CD14-positive monocyte (primary cell): ENCODE measurements around the gene EPB41L2. TPM values are rescaled to one million over a fixed set of nuclear protein-coding genes. Genes with fewer than 3 reads are reported as not detected.

ENCODE experiments used
- DNase-seq, 3 donors: peaks; one replicate each; pipeline ENCODE4 v3.0.0-alpha.2; 2011 to 2022
- H2AFZ ChIP-seq: 2 replicates; pipeline ENCODE4 v1.6.0; 2012; ENCODE audit warnings: mild to moderate bottlenecking, low read depth, low read length, inconsistent platforms; ENCODE audit not compliant: insufficient read depth, poor library complexity, severe bottlenecking
- H3K27ac ChIP-seq, 2 donors: 1 replicate in 1 of 2; 2 replicates in 1 of 2; pipeline ENCODE4 v1.5.1; 2012 to 2013; ENCODE audit warnings: low read length in 2 of 2, control low read depth in 1 of 2, inconsistent platforms in 1 of 2, low read depth in 1 of 2, mild to moderate bottlenecking in 1 of 2
- H3K27me3 ChIP-seq, 2 donors: one replicate each; pipeline versions ENCODE4 v1.6.0 to v1.6.1; 2011 to 2013; ENCODE audit warnings: low read length in 2 of 2; ENCODE audit not compliant: control insufficient read depth in 2 of 2, insufficient read depth in 2 of 2
- H3K36me3 ChIP-seq, 2 donors: replicated peaks in 1 of 2; 1 replicate in 1 of 2; 2 replicates in 1 of 2; pipeline versions ENCODE4 v1.5.1 to v1.6.1; 2012 to 2013; ENCODE audit warnings: low read length in 2 of 2, control low read depth in 1 of 2, inconsistent platforms in 1 of 2, mild to moderate bottlenecking in 1 of 2; ENCODE audit not compliant: insufficient read depth in 2 of 2, control insufficient read depth in 1 of 2
- H3K4me1 ChIP-seq, 2 donors: 1 replicate in 1 of 2; 2 replicates in 1 of 2; pipeline versions ENCODE4 v1.5.1 to v1.6.1; 2012 to 2013; ENCODE audit warnings: low read length in 2 of 2, control low read depth in 1 of 2, inconsistent platforms in 1 of 2, mild to moderate bottlenecking in 1 of 2, moderate library complexity in 1 of 2; ENCODE audit not compliant: insufficient read depth in 2 of 2, control insufficient read depth in 1 of 2
- H3K4me2 ChIP-seq: replicated peaks from 2 replicates; pipeline ENCODE3; 2012; ENCODE audit warnings: low read length, moderate library complexity, mild to moderate bottlenecking; ENCODE audit not compliant: poor library complexity, severe bottlenecking; ENCODE audit errors: extremely low read depth
- H3K4me3 ChIP-seq, 3 experiments: fragments of 200-600 bp in 1 of 3; sonication (generic) in 1 of 3; replicated peaks in 1 of 3; 1 replicate in 2 of 3; 2 replicates in 1 of 3; pipeline ENCODE4 v1.5.1; 2011 to 2013; ENCODE audit warnings: low read length in 3 of 3, mild to moderate bottlenecking in 3 of 3, control low read depth in 2 of 3, low read depth in 2 of 3, inconsistent platforms in 1 of 3, moderate library complexity in 1 of 3
- H3K79me2 ChIP-seq: 2 replicates; pipeline ENCODE4 v1.6.0; 2012; ENCODE audit warnings: mild to moderate bottlenecking, control low read depth, inconsistent platforms, low read length, moderate library complexity; ENCODE audit not compliant: insufficient read depth
- H3K9ac ChIP-seq: 2 replicates; pipeline ENCODE4 v1.6.0; 2017; ENCODE audit warnings: low read length, mild to moderate bottlenecking; ENCODE audit not compliant: insufficient read depth, poor library complexity, severe bottlenecking
- H3K9me3 ChIP-seq, 2 donors: replicated peaks in 1 of 2; 1 replicate in 1 of 2; 2 replicates in 1 of 2; pipeline versions ENCODE4 v1.5.1 to v1.6.1; 2012 to 2013; ENCODE audit warnings: low read length in 2 of 2, control low read depth in 1 of 2; ENCODE audit not compliant: control insufficient read depth in 1 of 2, insufficient read depth in 1 of 2
- H4K20me1 ChIP-seq: 2 replicates; pipeline ENCODE4 v1.6.0; 2012; ENCODE audit warnings: mild to moderate bottlenecking, low read length, control low read depth, moderate library complexity; ENCODE audit not compliant: insufficient read depth
- H3K27ac Mint-ChIP-seq, 7 donors: one replicate each; pipeline ENCODE4 v1.8.0; 2020; ENCODE audit warnings: mild to moderate bottlenecking in 7 of 7, mixed read lengths in 7 of 7, moderate library complexity in 6 of 7, inconsistent platforms in 2 of 7
- H3K27me3 Mint-ChIP-seq, 3 donors: one replicate each; pipeline ENCODE4 v1.8.0; 2021 to 2022; ENCODE audit warnings: low read depth in 3 of 3, mild to moderate bottlenecking in 3 of 3, mixed read lengths in 3 of 3, moderate library complexity in 3 of 3, inconsistent platforms in 1 of 3
- H3K36me3 Mint-ChIP-seq, 2 donors: one replicate each; pipeline ENCODE4 v1.8.0; 2020; ENCODE audit warnings: mixed read lengths in 2 of 2, inconsistent platforms in 1 of 2, mild to moderate bottlenecking in 1 of 2
- H3K4me1 Mint-ChIP-seq: one replicate; pipeline ENCODE4 v1.8.0; 2020; ENCODE audit warnings: mild to moderate bottlenecking, mixed read lengths
- H3K4me3 Mint-ChIP-seq, 2 donors: one replicate each; pipeline ENCODE4 v1.8.0; 2020; ENCODE audit warnings: mild to moderate bottlenecking in 2 of 2, mixed read lengths in 2 of 2, moderate library complexity in 1 of 2
- H3K9me3 Mint-ChIP-seq, 7 donors: one replicate each; pipeline ENCODE4 v1.8.0; 2020 to 2022; ENCODE audit warnings: mixed read lengths in 7 of 7, mild to moderate bottlenecking in 6 of 7, moderate library complexity in 6 of 7, inconsistent platforms in 2 of 7
- WGBS: methylation state at CpG from one replicate; pipeline ENCODE4 v1.1.5; 2013; ENCODE audit warnings: missing lambda C conversion rate; ENCODE audit not compliant: insufficient coverage; 5-methylcytosine and 5-hydroxymethylcytosine counted together
- intact Hi-C, 2 donors: fragments of 100-400 bp; cut with micrococcal nuclease; formaldehyde crosslinking; loops; one replicate each; pipeline versions ENCODE4 v1.15.0 to v1.15.1; 2023
- polyA plus RNA-seq, 3 donors: library from polyadenylated mRNA; depleted of rRNA in 1 of 3; unstranded in 2 of 3; stranded (reverse) in 1 of 3; fragments of 300-500 nt in 2 of 3; fragments of >200 nt in 1 of 3; fragmentation: Illumina TruSeq in 2 of 3; gene quantifications; 1 replicate in 2 of 3; 2 replicates in 1 of 3; pipeline ENCODE4 v1.2.3, GENCODE V29; 2012 to 2021
- TF ChIP-seq, protein P1 (sequence below): fragments of 200-600 bp; IDR thresholded peaks from one replicate; pipeline ENCODE4 v1.8.0; 2022; ENCODE audit warnings: antibody characterized with exemption, mild to moderate bottlenecking

EPB41L2 gene
- polyA plus RNA-seq, 3 donors: 3.4 to 7.2 (median 4.6) TPM

- Mint-ChIP-seq H3K27me3 (no peaks in the 10 kb centered on the region), H3K9me3 (peaks cover 0 to 5% (median 0%) of the 10 kb centered on the region in 7 donors), H3K4me3 (no peak within 1 kb of the TSS), H3K36me3 (peaks cover 0 to 1% of the 10 kb centered on the region in 2 donors), H3K4me1 (peaks cover 12% of the 10 kb centered on the region), H3K27ac (no peak within 1 kb of the TSS)
- H3K4me3 ChIP-seq: no peak within 1 kb of the TSS
- intact Hi-C loops: no loop called here
- H3K9ac ChIP-seq: no peak within 1 kb of the TSS
- WGBS: 48% methylated on average over 2 of the region's 11 CpGs
- no peaks in the 10 kb centered on the region for H3K9me3 ChIP-seq
- H4K20me1 ChIP-seq: no peaks in the 10 kb centered on the region
- H3K27ac ChIP-seq: no peak within 1 kb of the TSS
- H3K36me3 ChIP-seq: no peaks in the 10 kb centered on the region
- H3K79me2 ChIP-seq: no peaks in the 10 kb centered on the region
- TF ChIP-seq, protein P1, sequence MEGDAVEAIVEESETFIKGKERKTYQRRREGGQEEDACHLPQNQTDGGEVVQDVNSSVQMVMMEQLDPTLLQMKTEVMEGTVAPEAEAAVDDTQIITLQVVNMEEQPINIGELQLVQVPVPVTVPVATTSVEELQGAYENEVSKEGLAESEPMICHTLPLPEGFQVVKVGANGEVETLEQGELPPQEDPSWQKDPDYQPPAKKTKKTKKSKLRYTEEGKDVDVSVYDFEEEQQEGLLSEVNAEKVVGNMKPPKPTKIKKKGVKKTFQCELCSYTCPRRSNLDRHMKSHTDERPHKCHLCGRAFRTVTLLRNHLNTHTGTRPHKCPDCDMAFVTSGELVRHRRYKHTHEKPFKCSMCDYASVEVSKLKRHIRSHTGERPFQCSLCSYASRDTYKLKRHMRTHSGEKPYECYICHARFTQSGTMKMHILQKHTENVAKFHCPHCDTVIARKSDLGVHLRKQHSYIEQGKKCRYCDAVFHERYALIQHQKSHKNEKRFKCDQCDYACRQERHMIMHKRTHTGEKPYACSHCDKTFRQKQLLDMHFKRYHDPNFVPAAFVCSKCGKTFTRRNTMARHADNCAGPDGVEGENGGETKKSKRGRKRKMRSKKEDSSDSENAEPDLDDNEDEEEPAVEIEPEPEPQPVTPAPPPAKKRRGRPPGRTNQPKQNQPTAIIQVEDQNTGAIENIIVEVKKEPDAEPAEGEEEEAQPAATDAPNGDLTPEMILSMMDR: no peak
- DNase-seq: no peak
- no peaks in the 10 kb centered on the region for H3K4me1 ChIP-seq
- H3K4me2 ChIP-seq: no peak within 1 kb of the TSS
- H3K27me3 ChIP-seq: no peaks in the 10 kb centered on the region
- no peak within 1 kb of the TSS for H2AFZ ChIP-seq
These were observed 235.5 kb downstream of the EPB41L2 start, which contains the start of gene SMLR1 for GRCh38 chr6:130827247-130828149. TSS of gene SMLR1 (plus strand) at chr6:130827406. CDS start at chr6:130827414, 8 bp downstream.

DNA sequence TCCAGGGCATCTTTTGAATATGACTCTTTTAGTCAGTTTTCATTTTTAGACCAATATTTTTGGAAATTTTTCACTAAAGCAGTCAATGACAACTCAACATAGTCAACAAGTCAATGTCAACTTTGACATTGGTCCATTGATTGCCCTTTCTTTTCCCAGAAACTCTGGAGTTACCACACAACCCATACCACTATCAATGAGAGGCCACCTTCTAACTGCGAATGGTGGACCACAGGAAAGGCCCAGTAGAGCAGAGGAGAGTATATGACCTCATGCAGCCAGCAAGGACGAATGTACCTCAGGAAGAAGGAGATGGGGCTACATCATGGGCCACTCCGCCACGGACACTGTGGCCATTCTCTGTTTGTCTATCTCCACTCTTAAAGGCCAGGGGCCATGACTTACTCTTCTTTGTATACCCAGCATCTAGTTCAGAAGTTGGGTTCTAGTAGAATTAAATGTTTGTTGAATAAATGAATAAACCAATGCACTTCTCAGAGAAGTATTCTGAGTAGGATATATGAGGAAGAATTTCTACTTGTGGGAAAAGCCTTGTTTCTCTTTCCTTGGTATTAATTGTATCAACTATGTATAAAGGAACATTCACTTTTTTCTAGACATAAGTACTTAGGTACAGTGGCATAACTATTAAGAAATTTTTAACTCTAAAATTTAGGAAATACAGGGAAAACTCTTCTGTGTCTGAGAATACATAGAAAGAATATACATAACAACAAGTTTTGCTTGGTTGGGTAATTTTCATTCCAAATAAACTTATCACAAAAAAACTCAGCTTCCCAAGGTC lies 236.4 kb downstream of the EPB41L2 start:
- DNase-seq: no peak
- Mint-ChIP-seq H3K27me3 (peaks cover 0 to under 1% (median 0%) of the 10 kb centered on the region in 3 donors), H3K4me3 (no peak overlapping the region), H3K4me1 (peaks cover 12% of the 10 kb centered on the region), H3K36me3 (peaks cover 0 to 1% of the 10 kb centered on the region in 2 donors), H3K27ac (no peak overlapping the region), H3K9me3 (peaks cover 0 to 2% (median 0%) of the 10 kb centered on the region in 7 donors)
- H3K4me1 ChIP-seq: no peaks in the 10 kb centered on the region
- no peaks in the 10 kb centered on the region for H4K20me1 ChIP-seq
- H2AFZ ChIP-seq: no peak overlapping the region
- no peak overlapping the region for H3K9ac ChIP-seq
- H3K4me2 ChIP-seq: no peak overlapping the region
- H3K9me3 ChIP-seq: no peaks in the 10 kb centered on the region
- TF ChIP-seq, protein P1: no peak
- H3K36me3 ChIP-seq: no peaks in the 10 kb centered on the region
- intact Hi-C loops: no loop called here
- 100% methylated on average over 2 of the region's 4 CpGs for WGBS
- no peaks in the 10 kb centered on the region for H3K79me2 ChIP-seq
- no peak overlapping the region for H3K27ac ChIP-seq
- H3K27me3 ChIP-seq: no peaks in the 10 kb centered on the region
- no peak overlapping the region for H3K4me3 ChIP-seq
